HepG2 (cell line): ENCODE data around the gene RAB18. TPM values are rescaled to one million over a fixed set of nuclear protein-coding genes. Genes with fewer than 3 reads are reported as not detected.

Source experiments
- ATAC-seq: fragments of 200-7000 bp; cut with Tn5 transposase; 3 replicates; pipeline ENCODE4 v1.9.1; 2020; ENCODE audit warnings: mild to moderate bottlenecking, moderate library complexity
- BruUV-seq: library from RNA; stranded (reverse); fragments of 400-500 nt; replicated peaks from 2 replicates; lab custom pipeline; 2021; lab: Mats Ljungman, UMichigan
- CTCF ChIA-PET: fragments of 300-600 bp; formaldehyde crosslinking; extraction: SDS; loops from one replicate; lab custom pipeline; 2021; ENCODE audit warnings: low total read pairs, inconsistent platforms, low intra/inter-chr PET ratio; lab: Yijun Ruan, JAX
- POLR2A ChIA-PET: fragments of 350-600 bp; sonication (Branson Sonifier 250); formaldehyde crosslinking; loops from one replicate; lab custom pipeline; 2020; ENCODE audit warnings: antibody characterized with exemption, inconsistent platforms; lab: Yijun Ruan, JAX
- DNase-seq: peaks from one replicate; pipeline ENCODE4 v3.0.0-alpha.2; 2015; ENCODE audit warnings: low spot score
- FAIRE-seq: peaks from 3 replicates; lab custom pipeline; 2011; peaks lifted over from hg19 to GRCh38; lab: Jason Lieb, UNC
- H2AFZ ChIP-seq: one replicate; pipeline ENCODE4 v1.6.1; 2011; ENCODE audit warnings: low read length, inconsistent platforms
- H3K27ac ChIP-seq: fragments of 300-600 bp; 3 replicates; pipeline ENCODE4 v1.8.0; 2011; ENCODE audit warnings: mixed run types, mild to moderate bottlenecking, mixed read lengths, low read length, inconsistent platforms; ENCODE audit not compliant: insufficient read depth; ENCODE audit errors: extremely low read length
- H3K27me3 ChIP-seq, 2 experiments: fragments of 200-600 bp in 1 of 2; 2 replicates in 1 of 2; 3 replicates in 1 of 2; pipeline versions ENCODE4 v1.6.0 to v1.8.0; 2011; ENCODE audit warnings: low read length in 2 of 2, mild to moderate bottlenecking in 2 of 2, moderate library complexity in 2 of 2, inconsistent platforms in 1 of 2; ENCODE audit not compliant: insufficient read depth in 2 of 2, control insufficient read depth in 1 of 2
- H3K36me3 ChIP-seq, 2 experiments: fragments of 200-600 bp in 1 of 2; replicated peaks in 1 of 2; 2 replicates in 1 of 2; 3 replicates in 1 of 2; pipeline versions ENCODE4 v1.5.1 to v1.8.0; 2011; ENCODE audit warnings: low read length in 2 of 2, inconsistent platforms in 1 of 2; ENCODE audit not compliant: insufficient read depth in 2 of 2, control insufficient read depth in 1 of 2
- H3K4me1 ChIP-seq: 2 replicates; pipeline ENCODE4 v1.5.1; 2012; ENCODE audit warnings: low read length, inconsistent platforms; ENCODE audit not compliant: insufficient read depth
- H3K4me2 ChIP-seq: 2 replicates; pipeline ENCODE4 v1.6.0; 2011; ENCODE audit warnings: low read depth, low read length, inconsistent platforms
- H3K4me3 ChIP-seq, 3 experiments: fragments of 200-600 bp in 1 of 3; sonication (generic), shearing (Covaris generic) in 1 of 3; replicated peaks in 1 of 3; 2 replicates each; pipeline ENCODE4 v1.5.1; 2011 to 2016; ENCODE audit warnings: low read length in 3 of 3, inconsistent platforms in 2 of 3, low read depth in 2 of 3, mild to moderate bottlenecking in 2 of 3, control low read depth in 1 of 3, mixed read lengths in 1 of 3; ENCODE audit not compliant: insufficient read depth in 1 of 3
- H3K79me2 ChIP-seq: one replicate; pipeline ENCODE4 v1.6.1; 2011; ENCODE audit warnings: low read length, inconsistent platforms; ENCODE audit not compliant: insufficient read depth
- H3K9ac ChIP-seq: 2 replicates; pipeline ENCODE4 v1.6.0; 2011; ENCODE audit warnings: mild to moderate bottlenecking, low read depth, low read length, inconsistent platforms; ENCODE audit not compliant: insufficient read depth
- H3K9me3 ChIP-seq: 2 replicates; pipeline ENCODE4 v1.5.1; 2012; ENCODE audit warnings: mild to moderate bottlenecking, low read length
- H4K20me1 ChIP-seq: 2 replicates; pipeline ENCODE4 v1.6.0; 2011; ENCODE audit warnings: inconsistent platforms, mild to moderate bottlenecking, low read length, moderate library complexity; ENCODE audit not compliant: insufficient read depth
- GTF3A ChIP-seq: sonication (generic); formaldehyde crosslinking; conservative IDR thresholded peaks from 2 replicates; pipeline ENCODE4 v1.4.0; 2020; ENCODE audit warnings: mild to moderate bottlenecking, missing genetic modification reagents
- HCFC1 ChIP-seq: fragments of 150-350 bp; IDR thresholded peaks from 2 replicates; pipeline ENCODE4 v1.6.1; 2014; ENCODE audit warnings: low read depth, low read length
- HIC2 ChIP-seq: sonication (generic); formaldehyde crosslinking; IDR thresholded peaks from 2 replicates; pipeline ENCODE4 v1.9.0; 2022; ENCODE audit warnings: low read depth, missing genetic modification reagents
- KMT2B ChIP-seq: IDR thresholded peaks from 2 replicates; pipeline ENCODE4 v1.6.1; 2016; ENCODE audit warnings: missing genetic modification reagents, missing compliant biosample characterization
- POLR2AphosphoS2 ChIP-seq: IDR thresholded peaks from 2 replicates; pipeline ENCODE4 v1.6.1; 2011; ENCODE audit warnings: low read depth, low read length, improper control_type of control experiment
- SNRNP70 ChIP-seq: fragments of 200-400 bp; formaldehyde crosslinking; IDR thresholded peaks from 2 replicates; pipeline ENCODE4 v1.6.1; 2017; ENCODE audit warnings: mild to moderate bottlenecking, low read depth, low read length, moderate library complexity
- THAP11 ChIP-seq: IDR thresholded peaks from 2 replicates; pipeline ENCODE4 v1.6.1; 2016; ENCODE audit warnings: missing biosample characterization, missing genetic modification reagents
- ZEB1 ChIP-seq: IDR thresholded peaks from 2 replicates; pipeline ENCODE4 v1.6.1; 2012; ENCODE audit warnings: mild to moderate bottlenecking, low read depth, inconsistent platforms; ENCODE audit not compliant: insufficient replicate concordance
- ZHX1 ChIP-seq: sonication (generic); formaldehyde crosslinking; IDR thresholded peaks from 2 replicates; pipeline ENCODE4 v1.8.1; 2022; ENCODE audit warnings: low read depth, mild to moderate bottlenecking, missing genetic modification reagents
- ZNF180 ChIP-seq: sonication (generic); formaldehyde crosslinking; IDR thresholded peaks from 2 replicates; pipeline ENCODE4 v1.4.0; 2020; ENCODE audit warnings: low read depth, missing genetic modification reagents, borderline replicate concordance
- ZNF367 ChIP-seq: sonication (generic); formaldehyde crosslinking; IDR thresholded peaks from 2 replicates; pipeline ENCODE4 v1.4.0; 2020; ENCODE audit warnings: missing genetic modification reagents, borderline replicate concordance
- ZNF430 ChIP-seq: sonication (generic); formaldehyde crosslinking; IDR thresholded peaks from 2 replicates; pipeline ENCODE4 v1.9.0; 2021; ENCODE audit warnings: mild to moderate bottlenecking, missing genetic modification reagents
- ZNF562 ChIP-seq: sonication (generic); formaldehyde crosslinking; IDR thresholded peaks from 2 replicates; pipeline ENCODE4 v1.8.0; 2022; ENCODE audit warnings: missing genetic modification reagents, borderline replicate concordance
- ZNF687 ChIP-seq: sonication (generic); formaldehyde crosslinking; IDR thresholded peaks from 2 replicates; pipeline ENCODE4 v1.5.1; 2020; ENCODE audit warnings: mild to moderate bottlenecking, missing genetic modification reagents, moderate library complexity
- WGBS: methylation state at CpG from one replicate; pipeline ENCODE4 v1.1.6; 2017; ENCODE audit warnings: low lambda C conversion rate; 5-methylcytosine and 5-hydroxymethylcytosine counted together
- in situ Hi-C: cut with HindIII; loops from 2 replicates; pipeline ENCODE4 v1.10.0; 2017; ENCODE audit warnings: low pct_unique_long_range_greater_than_20kb; ENCODE audit not compliant: extremely low pct_ligation_motif_present
- intact Hi-C: fragments of 100-400 bp; cut with micrococcal nuclease; formaldehyde crosslinking; loops from one replicate; pipeline ENCODE4 v1.10.0; 2022; ENCODE audit not compliant: unreplicated experiment
- polyA plus RNA-seq, 8 experiments: library from polyadenylated mRNA; depleted of rRNA in 3 of 8; stranded (reverse) in 7 of 8; unstranded in 1 of 8; fragments of >200 nt; fragmentation: Illumina TruSeq in 4 of 8; extraction: Trizol in 4 of 8; gene quantifications; 2 replicates each; pipeline versions ENCODE4 v1.2.1 to v1.2.3, GENCODE V29; 2011 to 2016; ENCODE audit warnings: low read depth in 4 of 8, missing spikeins in 1 of 8, mixed read lengths in 1 of 8; ENCODE audit not compliant: insufficient read depth in 1 of 8
- total RNA-seq, 5 experiments: library from RNA; depleted of rRNA; stranded (reverse); fragments of >200 nt; fragmentation: Illumina TruSeq; extraction: Trizol; gene quantifications; 2 replicates each; pipeline ENCODE4 v1.2.3, GENCODE V29; 2016; ENCODE audit warnings: low read depth in 1 of 5

RAB18 gene
- total and polyA plus RNA-seq, 2 of the 13 experiments (the other 11 are each of a cell fraction or from before 2014, with no cell fraction given) = 22.3 to 69.1 TPM

DNA sequence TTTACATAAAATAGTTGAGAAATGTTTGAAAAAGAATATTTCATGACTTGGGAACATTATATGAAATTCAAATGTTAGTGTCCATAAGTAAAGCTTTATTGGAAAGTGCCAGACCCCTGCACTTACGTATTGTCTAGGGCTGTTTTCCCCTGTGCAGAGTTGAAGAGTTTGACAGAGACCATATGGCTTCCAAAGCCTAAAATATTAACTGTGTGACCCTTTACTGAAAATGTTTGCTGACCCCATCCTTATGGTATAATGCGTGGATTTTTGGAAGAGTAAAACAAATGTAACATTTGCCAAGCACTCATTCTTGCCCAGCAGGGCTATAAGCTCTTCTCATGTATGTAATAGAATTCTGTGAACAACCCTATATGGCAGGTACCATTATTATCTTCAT is 40.1 kb upstream of the RAB18 start (continued):
- TF ChIP-seq ZHX1 (CRISPR knock-in tag) (no peak), ZNF180 (CRISPR knock-in tag) (no peak), GTF3A (CRISPR knock-in tag) (no peak), ZNF430 (CRISPR knock-in tag) (no peak)

DNA sequence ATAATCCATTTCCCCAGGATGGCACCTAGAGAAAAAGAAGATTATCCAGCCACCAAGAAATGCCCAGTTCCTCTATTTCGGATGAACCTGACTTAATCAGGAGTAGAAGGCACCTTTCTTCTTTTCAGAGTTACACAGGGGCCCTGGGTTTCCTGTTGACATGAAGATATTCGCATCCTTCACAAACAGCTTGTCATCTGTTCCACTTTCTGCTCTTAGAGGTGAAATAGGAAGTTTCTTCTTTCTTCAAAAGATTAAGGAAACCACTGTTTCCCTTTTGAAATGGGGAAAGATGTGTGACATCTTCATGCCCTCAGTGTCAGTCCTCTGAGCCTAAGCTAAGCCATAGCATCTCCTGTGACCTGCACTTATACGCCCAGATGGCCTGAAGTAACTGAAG is 39.1 kb upstream of the RAB18 start:
- Histone ChIP-seq H3K36me3 (no peaks in the 10 kb centered on the region), H3K9ac (no peak overlapping the region), H3K4me3 (no peak overlapping the region), H3K4me2 (no peak overlapping the region), H3K79me2 (no peaks in the 10 kb centered on the region), H4K20me1 (no peaks in the 10 kb centered on the region)
- DNase-seq = no peak
- no peak for ATAC-seq
- no peak for FAIRE-seq
- no TSS peak for BruUV-seq
- POLR2A ChIA-PET = no interaction called here
- in situ Hi-C loops = no loop called here
- TF ChIP-seq POLR2AphosphoS2 = no peak
- no peak for TF ChIP-seq ZEB1
- no peak for TF ChIP-seq ZNF367 (CRISPR knock-in tag)
- no peak for TF ChIP-seq SNRNP70
- TF ChIP-seq KMT2B = no peak
- TF ChIP-seq THAP11 (CRISPR knock-in tag) = no peak
- TF ChIP-seq ZNF562 = no peak
- no peak for TF ChIP-seq HCFC1
- no peak for TF ChIP-seq HIC2
- TF ChIP-seq ZNF687 = no peak
- TF ChIP-seq, all 625 proteins: peak for 0
- H3K27me3 ChIP-seq = peaks cover 0 to 7% of the 10 kb centered on the region in 2 experiments; a peak in 1 of 5 replicates
- intact Hi-C loops = no loop called here
- no peak overlapping the region for H2AFZ ChIP-seq
- H3K27ac ChIP-seq = no peak overlapping the region
- H3K9me3 ChIP-seq = no peaks in the 10 kb centered on the region
- WGBS = 22% methylated on average over 3 of the region's 3 CpGs
- CTCF ChIA-PET = no interaction called here
- H3K4me1 ChIP-seq = no peaks in the 10 kb centered on the region
